Fibroblast of the aortic adventitia (primary cell): Measurements from ENCODE around the gene FUT4. TPM values are rescaled to one million over a fixed set of nuclear protein-coding genes. Genes with fewer than 3 reads are reported as not detected.
"Not testable (repeated sequence)": the region's sequence is repeated elsewhere in the genome, so short reads cannot be mapped to it uniquely, and the experiment has no call there.

Experiments
- DNase-seq: peaks from one replicate; pipeline ENCODE4 v3.0.0-alpha.2; 2010; ENCODE audit warnings: low read depth
- H3K4me3 ChIP-seq: 2 replicates; pipeline ENCODE4 v1.5.1; 2011; ENCODE audit warnings: low read depth, mild to moderate bottlenecking, control low read depth, low read length, moderate library complexity
- CTCF ChIP-seq: IDR thresholded peaks from 2 replicates; pipeline ENCODE4 v1.5.1; 2011; ENCODE audit warnings: mild to moderate bottlenecking, low read length, control low read depth, inconsistent platforms; ENCODE audit not compliant: insufficient read depth
- total RNA-seq: library from RNA; depleted of rRNA; stranded (reverse); fragments of >200 nt; gene quantifications from 2 replicates; pipeline ENCODE4 v1.2.3, GENCODE V29; 2012; ENCODE audit warnings: low replicate concordance

FUT4 gene
- total RNA-seq: 5.6 and 7.1 TPM in 2 replicates

GRCh38 chr11:94543695-94544645, at the start of gene FUT4:
FUT4 (plus strand) TSS chr11:94543921; CDS start chr11:94544134, 213 bp downstream.
- peak; percentile 75 for DNase-seq
- no peak for TF ChIP-seq CTCF
- H3K4me3 ChIP-seq: peak within 1 kb of the TSS; percentile 69

DNA sequence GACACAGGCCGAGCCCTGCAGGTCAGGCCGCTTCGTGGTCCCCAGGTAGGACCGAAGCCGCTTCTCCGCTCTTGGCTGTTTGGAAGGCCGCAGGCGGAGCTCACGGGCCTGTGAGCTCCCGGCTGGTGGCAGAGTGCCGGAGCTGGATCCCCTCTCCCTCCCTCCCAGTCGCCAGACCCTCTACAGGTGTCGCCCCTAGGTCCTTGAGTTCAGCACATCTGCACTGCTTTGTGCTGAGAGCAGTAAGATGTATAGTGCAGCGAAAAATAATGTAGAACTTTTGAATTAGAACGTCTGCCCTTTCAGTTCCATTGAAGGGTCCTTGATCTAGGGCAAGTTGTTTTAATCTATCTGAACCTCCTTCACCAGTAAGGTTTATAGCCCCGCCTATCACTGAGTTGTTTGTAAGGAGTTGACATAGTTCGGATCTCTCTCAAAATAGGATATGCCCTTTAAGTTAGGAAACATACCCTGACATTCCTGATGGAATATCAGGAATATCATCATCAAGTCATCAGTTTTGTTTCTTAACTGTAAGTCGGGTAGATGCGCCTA, 49.5 kb upstream of the FUT4 start:
- peak; percentile 17 for DNase-seq
- TF ChIP-seq CTCF: no peak
- peak overlapping the region; percentile 87 for H3K4me3 ChIP-seq

DNA sequence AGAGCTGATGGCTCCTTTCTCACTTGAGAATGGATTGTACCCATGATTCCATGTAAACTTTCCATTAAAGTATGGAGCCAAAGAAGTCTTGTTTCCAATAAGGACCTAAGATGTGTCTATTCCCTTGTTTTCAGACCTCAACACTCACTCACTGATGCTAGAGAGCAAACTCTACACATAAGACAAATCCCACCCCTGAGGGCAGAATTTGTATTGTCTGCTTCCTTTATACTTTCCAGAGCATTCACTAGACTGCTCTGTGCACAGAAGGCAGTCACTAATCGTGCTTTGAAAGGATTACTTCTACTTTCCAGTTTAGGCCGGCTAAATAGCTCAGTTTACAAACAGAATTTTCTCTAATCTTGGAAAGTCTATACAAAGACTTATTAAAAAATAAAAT, 43.5 kb upstream of the FUT4 start:
- DNase-seq: no peak
- TF ChIP-seq CTCF: no peak
- H3K4me3 ChIP-seq: no peak overlapping the region

DNA sequence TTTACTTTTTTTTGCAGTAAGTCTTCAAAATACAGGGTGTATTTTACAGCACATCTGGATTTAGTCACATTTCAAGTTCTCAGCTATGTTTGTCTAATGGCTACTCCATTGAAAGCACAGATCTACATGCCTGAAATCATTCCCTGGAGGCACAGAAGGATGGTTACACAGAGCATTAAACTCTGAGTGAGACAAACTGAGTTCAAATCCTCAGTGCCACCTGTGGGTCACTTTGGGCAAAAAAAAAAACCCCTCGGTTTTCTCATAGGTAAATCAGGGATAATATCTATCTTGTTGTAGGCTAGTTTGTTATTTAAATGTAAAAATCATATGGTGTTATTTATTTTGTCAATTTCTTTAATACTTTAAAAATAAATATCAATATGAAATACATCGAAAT, 42.2 kb upstream of the FUT4 start:
- no peak for DNase-seq
- no peak for TF ChIP-seq CTCF
- H3K4me3 ChIP-seq: no peak overlapping the region

DNA sequence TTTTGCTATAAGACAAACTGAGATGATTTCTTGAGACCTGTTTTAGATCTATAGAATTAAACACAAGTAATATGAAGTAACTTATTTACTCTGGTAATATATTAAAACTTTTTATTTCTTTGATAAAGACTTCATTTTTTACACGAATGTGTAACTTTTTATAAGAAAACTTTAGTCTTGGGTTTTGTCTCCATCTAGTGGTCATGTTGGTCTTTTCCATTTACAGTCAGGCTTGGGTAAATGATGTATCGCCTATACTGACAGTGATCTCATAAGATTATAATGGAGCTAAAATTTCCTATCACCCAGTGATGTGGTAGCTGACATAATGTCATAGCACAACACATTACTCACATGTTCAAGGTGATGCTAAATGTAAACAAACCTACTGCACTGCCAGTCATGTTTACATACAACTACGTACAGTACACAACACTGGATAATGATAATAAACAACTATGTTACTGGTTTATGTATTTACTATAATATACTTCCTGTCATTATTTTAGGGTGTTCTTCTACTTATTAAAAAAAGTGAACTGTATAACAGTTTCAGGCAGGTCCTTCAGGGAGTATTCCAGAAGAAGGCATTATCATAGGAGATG, 38.9 kb upstream of the FUT4 start:
- TF ChIP-seq CTCF: peak; percentile 62
- no peak overlapping the region for H3K4me3 ChIP-seq
- DNase-seq: peak; percentile 81

DNA sequence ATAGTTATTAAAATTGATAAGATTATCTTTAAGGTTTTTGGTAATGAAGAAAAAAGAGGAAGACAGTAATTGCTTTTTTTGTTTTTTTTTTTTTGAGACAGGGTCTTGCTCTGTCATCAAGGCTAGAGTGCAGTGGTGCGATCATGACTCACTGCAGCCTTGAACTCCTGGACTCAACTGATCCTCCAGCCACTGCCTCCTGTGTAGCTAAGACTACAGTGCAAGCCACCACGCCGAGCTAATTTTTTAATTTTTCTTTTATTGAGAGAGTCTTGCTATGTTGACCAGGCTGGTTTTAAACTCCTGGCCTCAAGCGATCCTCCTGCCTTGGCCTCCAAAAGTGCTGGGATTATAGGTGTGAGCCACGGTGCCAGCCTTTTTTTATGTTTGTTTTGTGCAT, 37.2 kb upstream of the FUT4 start:
- not testable (repeated sequence) for H3K4me3 ChIP-seq, DNase-seq

GRCh38 chr11:94507485-94507884, 36.2 kb upstream of the FUT4 start:
- DNase-seq: no peak
- no peak overlapping the region for H3K4me3 ChIP-seq
- no peak for TF ChIP-seq CTCF
